Effector CD4-positive, alpha-beta T cell (primary cell): ENCODE results near the gene ZNF528.

Source experiments
- DNase-seq: peaks from one replicate; pipeline ENCODE4 v3.0.0-alpha.2; 2020
- total RNA-seq: gene quantifications from one replicate; lab custom pipeline; 2026; lab: John Stamatoyannopoulos, UW

Gene ZNF528
- total RNA-seq = 13.5 reads per million, percentile 38 among the genes with 10 or more reads in this experiment

GRCh38 chr19:52397310-52398080 lies at the start of gene ZNF528:
Gene ZNF528 (plus strand): TSS chr19:52397849. CDS start chr19:52402014, 4,165 bp downstream.
- peak; percentile 87 for DNase-seq

- no peak for DNase-seq
Measured at GRCh38 chr19:52351512-52351911, 46.1 kb upstream of the ZNF528 start.

- no peak for DNase-seq
Measured at GRCh38 chr19:52366414-52366824, 31.2 kb upstream of the ZNF528 start.

GRCh38 chr19:52369559-52370340 lies 27.9 kb upstream of the ZNF528 start, which contains the start of gene ZNF880:
Gene ZNF880 (plus strand): TSS chr19:52369923. CDS start chr19:52369966, 43 bp downstream.
- DNase-seq = peak; percentile 82

DNA sequence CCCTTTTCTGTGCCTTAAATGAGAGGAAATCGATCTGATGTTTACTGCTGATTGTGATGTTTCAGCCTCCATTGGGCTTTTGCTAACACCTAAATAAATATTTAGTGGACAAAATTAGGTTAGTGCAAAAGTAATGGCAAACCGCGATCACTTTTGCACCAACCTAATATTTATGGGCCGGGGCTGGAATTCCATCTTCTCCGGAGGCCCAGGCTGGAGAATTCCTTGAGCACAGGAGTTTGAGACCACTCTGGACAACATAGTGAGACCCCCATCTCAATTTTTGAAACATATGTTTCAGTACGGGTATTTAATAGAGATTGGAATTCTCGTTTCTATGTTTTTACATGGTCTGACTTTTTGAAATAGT lies 27.3 kb upstream of the ZNF528 start:
- no peak for DNase-seq

- DNase-seq = no peak
Measured at GRCh38 chr19:52391135-52391534, 6.5 kb upstream of the ZNF528 start.

- no peak for DNase-seq
Measured at GRCh38 chr19:52398081-52398441, 412 bp downstream of the ZNF528 start.

GRCh38 chr19:52410276-52410675 lies 12.6 kb downstream of the ZNF528 start:
- no peak for DNase-seq

- no peak for DNase-seq
Measured at GRCh38 chr19:52415711-52416110, 18.1 kb downstream of the ZNF528 start.

DNA sequence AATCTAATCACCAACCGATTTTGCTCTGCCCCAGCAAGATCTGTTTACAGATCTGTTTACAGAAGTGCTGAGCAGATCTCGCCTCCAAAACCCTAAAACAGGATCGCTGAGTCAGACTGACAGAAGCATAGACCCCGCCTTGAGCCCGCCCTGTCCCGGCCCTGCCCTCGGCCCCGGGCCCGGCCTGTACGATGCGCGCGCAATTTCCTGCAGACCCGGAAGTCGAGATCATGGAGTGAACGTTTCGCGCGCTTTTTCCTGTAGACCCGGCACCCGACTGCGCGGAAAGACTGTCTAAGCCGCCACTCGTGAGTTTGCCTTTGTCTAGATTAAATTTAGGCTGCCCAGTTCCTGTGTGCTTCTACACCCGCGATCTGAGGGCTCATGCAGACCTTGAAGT lies 31.3 kb downstream of the ZNF528 start, which contains the start of gene ZNF534:
ZNF534 (plus strand) TSS at position 212 of the 400 bp plus-strand sequence. CDS start 2,327 bp downstream, outside the sequence.
- no peak for DNase-seq

- no peak for DNase-seq
Measured at GRCh38 chr19:52442179-52442578, 44.5 kb downstream of the ZNF528 start.

DNA sequence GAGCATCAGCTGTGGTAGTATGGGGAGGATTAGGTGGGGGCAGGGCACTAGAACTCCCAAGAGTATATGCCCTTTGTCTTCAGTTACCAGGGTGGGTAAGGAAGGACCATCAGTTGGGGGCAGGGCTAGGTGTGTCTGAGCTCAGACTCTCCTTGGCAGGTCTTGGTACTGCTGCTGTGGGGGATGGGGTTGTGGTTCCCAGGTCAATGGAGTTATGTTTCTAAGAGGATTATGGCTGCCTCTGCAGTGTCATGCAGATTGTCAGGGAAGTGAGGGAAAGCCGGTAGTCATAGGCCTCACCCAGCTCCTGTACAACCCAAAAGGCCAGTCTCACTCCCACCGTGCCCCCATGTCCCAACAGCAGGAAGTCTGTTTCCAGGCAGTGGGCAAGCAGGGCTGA lies 46.9 kb downstream of the ZNF528 start:
- DNase-seq = no peak

DNA sequence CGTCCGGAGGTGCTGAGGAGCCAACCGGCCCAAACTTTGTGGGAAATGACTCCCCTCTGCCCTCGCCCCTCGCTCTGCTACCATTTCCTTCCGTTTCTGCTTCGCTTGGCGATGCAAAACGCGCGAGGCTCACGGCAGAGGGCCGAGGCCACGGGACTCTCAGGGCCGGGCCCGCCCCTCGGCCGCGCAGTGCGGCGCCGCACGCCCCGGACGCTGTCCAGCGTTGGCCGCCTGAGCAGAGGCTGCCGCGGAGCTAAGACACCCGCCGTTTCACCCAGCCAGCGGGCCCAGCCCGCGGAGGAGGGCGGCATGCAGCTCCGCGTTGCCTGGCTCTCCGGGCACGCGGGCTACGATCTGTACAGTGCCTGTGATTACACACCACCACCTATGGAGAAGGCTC lies 53.6 kb downstream of the ZNF528 start:
- DNase-seq = no peak

DNA sequence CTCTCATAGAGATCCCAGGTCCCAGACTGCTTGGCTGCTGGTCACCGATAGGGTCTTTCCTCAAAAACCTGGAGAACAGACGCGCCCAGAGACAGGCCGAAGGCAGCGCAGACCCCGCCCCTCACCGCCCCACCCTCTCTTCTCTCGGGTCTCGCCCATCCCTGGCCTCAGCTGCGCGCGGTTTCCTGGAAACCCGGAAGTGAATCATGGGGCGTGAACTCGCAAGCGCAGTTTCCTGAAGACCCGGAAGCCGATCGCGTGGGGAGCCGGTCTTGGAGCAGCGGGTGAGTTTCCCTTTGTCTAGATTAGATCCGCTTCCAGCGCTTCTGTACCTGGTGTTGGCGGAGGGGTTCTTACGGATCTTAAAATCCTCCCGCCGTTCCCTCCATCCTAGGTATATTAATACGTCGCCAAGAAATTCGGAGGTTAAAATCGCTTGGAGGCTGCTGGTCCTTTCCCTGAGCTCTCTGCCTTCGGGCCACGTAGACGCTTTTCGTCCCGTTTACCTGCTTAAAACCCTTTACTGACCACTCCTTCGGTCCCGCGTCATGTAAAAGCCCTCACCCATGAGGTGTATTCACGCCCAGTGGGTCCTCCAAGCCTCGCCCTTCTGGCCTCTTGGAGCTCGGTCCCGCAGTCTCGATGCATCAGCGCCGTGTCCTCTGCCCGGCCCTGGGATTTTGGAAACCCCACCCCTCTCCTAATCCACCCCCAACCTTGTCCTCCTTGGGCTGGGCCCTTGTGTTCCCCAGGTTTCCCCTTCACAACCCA lies 55.9 kb downstream of the ZNF528 start, which contains the start of gene ZNF578:
ZNF578 (plus strand) TSS at position 230 of the 771 bp plus-strand sequence. CDS start 48,293 bp downstream, outside the sequence.
- DNase-seq = peak; percentile 19

GRCh38 chr19:52464798-52465470 lies 67.3 kb downstream of the ZNF528 start:
- DNase-seq = no peak
